ENCODE results near the gene FKBP2.

GRCh38 chr11:64192434-64192833 lies 48.5 kb upstream of the FKBP2 start:
- TF ChIP-seq POLR2AphosphoS5 (IDR thresholded peaks at IDR 0.05; ENCODE audit: low read depth) (no peak), GABPA (IDR thresholded peaks at IDR 0.05; ENCODE audit: low read depth) (no peak)
- TF ChIP-seq, protein P1, sequence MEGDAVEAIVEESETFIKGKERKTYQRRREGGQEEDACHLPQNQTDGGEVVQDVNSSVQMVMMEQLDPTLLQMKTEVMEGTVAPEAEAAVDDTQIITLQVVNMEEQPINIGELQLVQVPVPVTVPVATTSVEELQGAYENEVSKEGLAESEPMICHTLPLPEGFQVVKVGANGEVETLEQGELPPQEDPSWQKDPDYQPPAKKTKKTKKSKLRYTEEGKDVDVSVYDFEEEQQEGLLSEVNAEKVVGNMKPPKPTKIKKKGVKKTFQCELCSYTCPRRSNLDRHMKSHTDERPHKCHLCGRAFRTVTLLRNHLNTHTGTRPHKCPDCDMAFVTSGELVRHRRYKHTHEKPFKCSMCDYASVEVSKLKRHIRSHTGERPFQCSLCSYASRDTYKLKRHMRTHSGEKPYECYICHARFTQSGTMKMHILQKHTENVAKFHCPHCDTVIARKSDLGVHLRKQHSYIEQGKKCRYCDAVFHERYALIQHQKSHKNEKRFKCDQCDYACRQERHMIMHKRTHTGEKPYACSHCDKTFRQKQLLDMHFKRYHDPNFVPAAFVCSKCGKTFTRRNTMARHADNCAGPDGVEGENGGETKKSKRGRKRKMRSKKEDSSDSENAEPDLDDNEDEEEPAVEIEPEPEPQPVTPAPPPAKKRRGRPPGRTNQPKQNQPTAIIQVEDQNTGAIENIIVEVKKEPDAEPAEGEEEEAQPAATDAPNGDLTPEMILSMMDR (IDR thresholded peaks at IDR 0.05; ENCODE audit: insufficient read depth, low read length), result no peak
